Activated CD8-positive, alpha-beta memory T cell treated with anti-CD3 and anti-CD28 coated beads, Interleukin-2, amount 50 U/mL, for 24 hours (primary cell): Measurements from ENCODE around the gene ELP4.
"Not testable (repeated sequence)": the region's sequence is repeated elsewhere in the genome, so short reads cannot be mapped to it uniquely, and the experiment has no call there.

ENCODE experiments used
- DNase-seq: peaks from one replicate; pipeline ENCODE4 v3.0.0-alpha.2; 2020; ENCODE audit errors: extremely low read depth

Gene ELP4

DNA sequence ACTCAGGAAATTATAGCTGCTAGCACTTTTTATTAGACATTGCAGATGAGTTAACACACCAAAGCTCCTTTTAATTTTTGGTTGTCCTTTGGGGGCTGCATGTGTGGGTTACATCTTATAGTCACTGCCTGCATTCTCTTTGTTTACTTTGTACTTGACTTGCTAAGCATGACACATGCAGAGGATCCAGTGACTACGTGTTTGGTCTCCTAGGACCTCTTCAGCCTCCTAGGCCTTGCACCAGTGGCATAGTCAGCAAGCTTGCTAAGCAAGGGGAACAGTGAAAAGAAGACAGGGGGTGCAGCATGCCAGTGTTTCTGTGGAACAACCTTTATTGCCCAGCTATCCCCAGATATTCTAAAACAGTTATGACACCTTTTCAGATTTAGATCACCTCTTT, 193.4 kb downstream of the ELP4 start:
- no peak for DNase-seq

DNA sequence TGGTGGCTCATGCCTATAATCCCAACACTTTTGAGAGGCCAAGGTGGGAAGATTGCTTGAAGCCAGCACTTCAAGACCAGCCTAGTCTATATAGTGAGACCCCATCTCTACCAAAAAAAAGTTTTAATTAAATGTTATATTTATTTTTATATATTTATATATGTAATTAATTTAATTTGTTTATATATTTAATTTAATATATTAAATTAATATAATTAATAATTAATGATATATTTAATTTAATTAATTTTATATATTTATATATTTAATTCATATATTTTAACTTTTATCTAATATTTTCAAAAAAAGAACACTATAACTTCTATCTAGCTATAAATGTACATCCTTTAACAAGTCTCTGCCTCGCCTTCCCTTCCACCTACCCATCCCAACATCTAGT, 196.8 kb downstream of the ELP4 start:
- DNase-seq: no peak

DNA sequence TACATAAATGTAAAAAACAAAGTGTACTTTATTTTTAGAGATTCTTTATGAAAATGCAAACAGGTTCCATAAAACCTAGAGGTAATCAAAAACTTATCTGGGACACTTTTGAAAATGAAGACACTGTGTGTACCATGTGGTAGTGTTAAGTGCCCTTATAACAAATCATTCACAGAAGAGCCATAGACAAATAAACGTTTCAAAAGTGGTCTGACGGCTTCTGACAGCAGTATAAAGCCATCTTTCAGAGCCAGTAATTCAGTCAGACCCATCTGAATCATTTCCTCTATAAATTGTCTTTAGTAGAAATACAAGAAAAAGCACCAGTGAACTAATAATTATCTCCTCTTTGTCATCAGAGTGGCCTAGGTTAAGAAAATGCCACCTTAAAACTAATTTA, 201.6 kb downstream of the ELP4 start:
- DNase-seq: no peak

DNA sequence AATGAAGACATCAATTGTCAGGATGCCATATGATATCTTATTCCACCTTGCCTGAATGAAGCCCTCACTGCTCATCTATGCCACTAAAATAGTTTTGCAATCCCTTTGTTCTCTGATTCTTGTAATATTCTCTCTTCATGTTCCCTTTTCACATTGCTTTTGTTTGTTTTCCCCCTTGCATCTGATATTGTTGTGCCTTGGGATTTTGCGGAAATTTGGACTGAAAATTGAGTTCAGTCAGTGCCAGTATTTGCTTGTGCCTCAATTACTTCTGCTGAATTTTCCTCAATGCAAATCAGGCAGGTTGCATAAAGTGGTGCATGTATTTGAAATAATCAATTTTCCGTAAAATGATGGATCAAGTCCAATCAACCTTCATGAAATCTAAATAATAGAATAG, 203.3 kb downstream of the ELP4 start:
- DNase-seq: no peak

DNA sequence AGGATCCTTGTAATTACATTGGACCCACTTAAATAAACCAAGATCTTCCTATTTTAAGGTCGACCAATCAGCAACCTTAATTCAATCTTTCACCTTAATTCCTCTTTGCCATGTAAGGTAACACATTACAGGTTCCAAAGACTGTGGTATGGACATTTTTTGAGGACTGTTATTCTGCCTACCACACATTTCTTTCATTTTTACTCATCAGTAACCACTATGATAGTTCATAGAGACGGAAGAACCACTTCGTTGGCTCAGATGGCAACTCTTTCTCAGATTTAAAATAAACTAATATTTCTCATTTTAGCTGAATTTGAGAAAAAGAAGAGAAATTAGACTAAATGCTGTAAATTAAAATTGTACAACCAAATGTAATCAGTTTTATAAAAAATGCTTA, 205.3 kb downstream of the ELP4 start:
- DNase-seq: no peak

DNA sequence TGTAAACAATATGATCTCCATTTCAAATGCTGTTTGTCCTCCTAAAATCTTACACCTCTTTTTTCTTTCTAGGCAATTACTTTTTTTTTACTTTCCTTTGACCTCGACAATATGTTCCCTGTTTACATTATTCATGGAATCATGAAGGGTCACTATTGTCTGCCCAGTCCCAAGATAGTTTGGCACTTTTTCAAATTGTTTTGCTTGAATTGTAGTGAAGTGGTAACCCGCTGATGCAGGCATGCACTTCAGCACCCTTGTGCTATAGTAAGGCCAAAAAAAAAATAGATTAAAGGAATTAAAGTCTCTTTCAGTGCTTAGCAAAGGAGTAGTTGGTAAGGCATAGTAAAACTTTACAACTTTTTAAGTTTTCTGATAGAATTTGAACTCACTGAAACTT, 210.7 kb downstream of the ELP4 start:
- no peak for DNase-seq

DNA sequence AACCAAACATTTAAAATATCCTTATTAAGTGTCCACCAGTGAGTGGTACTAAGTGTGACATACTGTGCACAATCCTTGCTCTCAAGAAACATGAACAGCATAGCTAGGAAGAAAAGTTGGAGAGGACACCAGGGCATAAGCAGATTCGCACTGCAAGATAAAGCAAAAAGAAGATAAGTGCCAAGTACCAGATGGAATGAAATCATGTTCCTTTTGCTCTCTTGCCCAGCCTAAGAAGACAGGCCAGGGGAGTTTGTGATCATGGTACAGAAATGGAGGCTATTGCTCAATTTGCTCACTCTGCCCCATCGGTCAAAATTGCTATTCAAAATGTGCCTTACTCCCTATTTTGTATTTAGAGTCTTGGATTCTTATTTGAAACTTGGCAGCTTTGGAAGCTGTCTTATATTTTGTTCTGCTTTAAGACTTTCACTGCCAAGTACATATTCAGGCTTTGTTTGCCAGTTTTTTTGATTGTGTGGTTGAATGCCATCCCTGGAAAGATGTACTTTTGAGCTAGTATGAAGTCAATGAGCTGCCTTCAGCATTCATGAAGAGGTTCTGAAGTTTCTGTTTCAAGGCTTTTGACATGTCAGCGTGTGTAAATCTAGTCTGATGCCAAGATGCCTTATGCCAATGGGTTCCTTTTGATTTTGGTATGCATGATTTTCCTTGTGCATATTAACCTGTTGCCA, 211.3 kb downstream of the ELP4 start:
- no peak for DNase-seq

DNA sequence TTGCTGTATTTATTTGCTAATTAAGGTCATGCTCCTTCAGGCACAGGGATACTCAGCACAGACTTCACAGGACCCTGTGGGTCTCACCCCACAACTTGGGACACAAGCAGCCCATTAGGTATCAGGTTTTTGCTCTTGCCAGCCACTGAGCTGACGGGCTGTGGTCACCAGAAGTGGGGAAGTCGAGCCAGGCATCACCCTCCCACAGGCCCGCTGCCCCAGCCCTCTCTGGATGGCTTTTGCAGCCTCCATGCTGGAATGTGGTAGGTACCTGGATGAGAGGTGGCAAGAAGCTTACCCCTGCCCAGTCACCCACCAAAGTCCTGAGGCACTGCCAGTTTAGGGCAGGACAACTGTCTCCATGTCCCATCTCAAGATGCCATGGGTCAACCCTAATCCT, 213.2 kb downstream of the ELP4 start:
- no peak for DNase-seq

DNA sequence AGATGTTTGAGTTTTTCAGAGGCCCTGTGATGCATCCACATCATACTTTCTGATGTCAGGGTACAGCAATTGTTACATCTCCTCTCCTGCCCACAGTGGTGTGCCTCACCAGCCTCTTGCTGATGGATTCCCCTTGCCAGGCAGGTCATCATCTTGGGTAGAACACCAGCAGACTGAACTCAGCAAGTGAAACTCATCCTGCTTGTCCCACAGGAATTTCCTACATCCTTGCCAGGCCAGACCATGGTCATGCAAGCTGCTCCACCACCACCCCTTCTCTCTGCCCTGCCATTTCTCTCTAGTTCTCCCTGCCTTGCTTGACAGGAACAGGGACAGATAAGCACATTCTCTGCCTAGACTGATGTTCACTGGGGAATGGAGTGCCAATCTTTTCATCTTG, 215.6 kb downstream of the ELP4 start:
- DNase-seq: no peak

DNA sequence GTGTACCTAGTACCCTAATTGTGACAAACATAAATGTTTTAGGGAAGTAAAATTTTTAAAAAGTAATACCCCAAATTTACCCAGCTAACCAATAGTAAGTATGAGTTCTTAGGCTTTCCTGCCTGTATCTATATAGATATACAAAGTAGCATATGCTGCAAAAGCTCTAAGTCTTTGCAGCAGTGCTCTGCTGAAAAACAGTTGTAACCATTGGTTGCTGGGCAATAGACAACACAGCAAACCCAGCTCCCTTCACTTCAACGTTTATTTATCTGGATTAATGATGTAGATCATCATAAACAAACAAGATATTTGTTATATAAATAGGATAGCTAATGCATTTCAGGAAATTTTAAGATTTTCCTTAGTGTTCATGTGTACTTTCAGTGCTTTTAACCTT, 218.9 kb downstream of the ELP4 start:
- no peak for DNase-seq

DNA sequence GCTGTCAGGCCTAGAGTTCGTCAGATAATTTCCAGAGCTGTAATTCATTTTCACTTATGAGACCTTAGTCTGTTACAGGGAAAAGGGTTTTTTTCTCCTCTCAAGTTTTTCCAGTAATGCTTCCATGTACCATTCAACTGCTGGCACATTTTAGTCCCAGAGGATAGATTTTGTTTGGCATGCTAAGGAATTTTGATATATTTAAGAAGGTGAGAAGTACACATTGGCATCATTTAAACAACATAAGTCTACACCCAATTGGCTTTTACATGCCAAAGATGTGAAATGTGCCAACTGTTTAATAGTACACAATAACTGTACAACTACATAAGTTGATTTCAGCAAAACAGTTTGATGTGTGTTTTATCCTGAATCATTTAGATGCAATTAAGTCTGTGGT, 230.6 kb downstream of the ELP4 start:
- DNase-seq: no peak

DNA sequence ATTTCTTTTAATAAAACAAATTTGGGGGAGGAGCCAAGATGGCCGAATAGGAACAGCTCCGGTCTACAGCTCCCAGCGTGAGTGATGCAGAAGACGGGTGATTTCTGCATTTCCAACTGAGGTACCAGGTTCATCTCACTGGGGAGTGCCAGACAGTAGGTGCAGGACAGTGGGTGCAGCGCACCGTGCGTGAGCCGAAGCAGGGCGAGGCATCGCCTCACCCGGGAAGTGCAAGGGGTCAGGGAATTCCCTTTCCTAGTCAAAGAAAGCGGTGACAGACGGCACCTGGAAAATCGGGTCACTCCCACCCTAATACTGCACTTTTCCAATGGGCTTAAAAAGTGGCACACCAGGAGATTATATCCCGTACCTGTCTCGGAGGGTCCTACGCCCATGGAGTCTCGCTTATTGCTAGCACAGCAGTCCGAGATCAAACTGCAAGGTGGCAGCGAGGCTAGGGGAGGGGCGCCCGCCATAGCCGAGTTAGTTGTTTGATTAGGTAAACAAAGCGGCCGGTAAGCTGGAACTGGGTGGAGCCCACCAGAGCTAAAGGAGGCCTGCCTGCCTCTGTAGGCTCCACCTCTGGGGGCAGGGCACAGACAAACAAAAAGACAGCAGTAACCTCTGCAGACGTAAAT, 231.3 kb downstream of the ELP4 start:
- DNase-seq: not testable (repeated sequence)

DNA sequence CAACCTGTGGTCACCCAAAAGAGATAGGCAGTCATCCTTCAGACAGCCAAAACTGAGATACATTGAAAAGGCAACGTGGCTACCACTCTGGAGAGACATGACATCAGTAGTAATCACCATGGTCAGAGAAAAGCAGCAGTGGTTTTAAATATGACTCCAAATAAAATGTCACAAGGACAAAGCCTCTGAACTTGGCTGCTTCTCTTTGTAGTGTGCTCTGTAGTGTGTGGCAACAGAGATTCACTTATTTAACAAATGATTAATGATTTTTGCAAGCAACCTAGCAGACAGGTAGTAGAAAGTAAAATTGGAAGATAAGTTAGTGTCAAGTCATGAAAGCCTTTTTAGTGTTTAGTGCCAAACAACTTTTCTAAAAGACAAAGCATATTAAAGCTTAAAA, 238.0 kb downstream of the ELP4 start:
- DNase-seq: no peak

DNA sequence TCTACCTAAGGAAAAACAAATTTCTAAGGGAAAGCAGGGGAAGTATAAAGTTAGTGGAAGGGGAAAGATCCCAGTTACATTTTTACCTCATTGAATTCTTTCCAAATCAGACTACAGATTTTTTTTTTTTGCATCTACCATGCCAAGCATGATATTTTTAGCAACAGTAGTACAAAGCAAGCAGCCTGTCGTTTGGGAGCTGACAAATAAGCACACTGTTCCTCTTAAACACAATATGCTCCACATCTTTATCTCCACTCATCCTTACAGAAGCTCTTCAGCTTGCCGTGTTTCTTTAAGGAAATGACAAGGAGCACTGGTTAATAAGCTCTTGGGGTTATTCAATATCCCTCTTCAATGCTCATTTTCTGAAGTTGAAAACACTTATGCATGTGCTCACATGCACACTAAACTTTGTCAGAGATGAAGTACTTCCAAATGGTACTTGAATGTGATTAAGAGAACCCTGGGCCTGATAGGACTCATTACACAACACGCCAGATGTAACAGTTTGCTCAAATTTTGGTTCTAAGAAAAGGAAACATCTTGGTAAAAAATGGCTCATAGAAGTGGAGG, 247.8 kb downstream of the ELP4 start:
- no peak for DNase-seq

DNA sequence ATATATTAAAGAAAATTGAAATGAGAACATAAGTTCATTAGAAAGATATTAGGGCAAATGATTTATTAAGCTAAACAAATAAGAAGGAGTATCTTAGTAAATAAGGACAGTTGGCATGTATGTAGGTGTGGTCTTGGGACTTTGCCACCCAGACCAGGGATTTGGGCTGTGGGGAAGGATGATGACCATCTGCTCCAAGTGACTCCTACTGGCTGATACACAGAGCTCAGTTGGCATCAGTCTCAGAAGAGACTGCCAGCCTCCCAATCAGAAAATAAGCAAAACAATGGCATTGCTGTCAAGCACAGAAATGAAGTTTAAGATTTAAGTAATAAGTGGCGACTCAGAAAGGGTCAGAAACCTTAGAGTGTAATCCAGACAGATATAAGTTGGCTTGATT, 252.1 kb downstream of the ELP4 start:
- no peak for DNase-seq

DNA sequence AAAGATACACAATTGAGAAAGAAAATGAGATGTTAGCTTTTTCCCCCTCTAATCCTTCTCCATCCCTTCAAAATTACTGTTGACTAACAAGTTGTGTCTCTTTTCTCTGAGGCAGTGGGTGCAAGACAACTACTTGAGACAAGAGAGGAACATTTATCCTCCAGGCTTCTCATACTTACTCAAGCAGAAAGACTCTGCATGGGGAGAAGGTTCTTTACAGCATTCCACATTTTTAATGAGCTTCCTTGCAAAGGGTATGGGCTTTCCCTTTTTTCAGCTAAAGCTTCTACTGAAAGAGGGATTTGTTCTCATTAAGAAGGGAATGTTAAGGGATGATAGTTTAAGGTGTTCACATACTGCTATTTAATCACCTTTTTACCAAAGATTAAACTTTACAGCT, 253.7 kb downstream of the ELP4 start:
- DNase-seq: no peak

DNA sequence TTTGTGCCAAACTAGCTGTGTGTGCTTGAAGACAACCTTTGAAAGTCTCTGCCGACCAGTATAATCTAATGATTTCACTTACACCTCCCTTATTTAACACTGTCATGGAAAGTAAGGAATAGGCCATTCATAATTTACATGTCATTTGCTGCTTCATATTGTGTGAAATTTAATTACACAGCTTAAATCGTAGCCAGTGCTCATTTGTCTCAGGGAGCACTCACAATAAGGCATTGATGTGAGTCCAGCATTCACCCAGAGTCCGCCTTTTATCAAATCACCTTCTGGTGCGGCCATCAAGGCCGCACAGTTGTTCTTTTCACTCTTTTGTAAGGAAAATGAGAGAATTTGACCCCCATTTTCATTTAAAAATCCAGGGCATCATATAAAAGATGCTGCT, 254.7 kb downstream of the ELP4 start:
- no peak for DNase-seq

DNA sequence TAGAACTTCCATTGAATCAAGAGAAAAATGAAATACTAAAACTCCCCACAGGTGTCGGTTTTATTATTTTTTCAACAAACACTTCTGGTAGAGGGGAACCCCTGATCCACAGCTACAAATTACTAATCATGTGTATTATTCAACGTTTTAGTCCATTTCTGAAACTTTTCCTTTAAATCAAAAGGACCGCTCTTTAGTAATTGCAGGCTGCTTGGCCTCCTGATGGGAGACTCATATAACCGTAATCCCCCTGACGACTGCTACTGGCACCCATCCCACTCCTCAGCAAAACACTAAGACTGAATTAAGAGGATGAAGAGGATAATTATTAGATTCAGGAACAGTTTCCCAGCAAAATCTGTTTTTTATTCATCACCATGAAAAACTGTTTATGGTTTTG, 255.2 kb downstream of the ELP4 start:
- no peak for DNase-seq

DNA sequence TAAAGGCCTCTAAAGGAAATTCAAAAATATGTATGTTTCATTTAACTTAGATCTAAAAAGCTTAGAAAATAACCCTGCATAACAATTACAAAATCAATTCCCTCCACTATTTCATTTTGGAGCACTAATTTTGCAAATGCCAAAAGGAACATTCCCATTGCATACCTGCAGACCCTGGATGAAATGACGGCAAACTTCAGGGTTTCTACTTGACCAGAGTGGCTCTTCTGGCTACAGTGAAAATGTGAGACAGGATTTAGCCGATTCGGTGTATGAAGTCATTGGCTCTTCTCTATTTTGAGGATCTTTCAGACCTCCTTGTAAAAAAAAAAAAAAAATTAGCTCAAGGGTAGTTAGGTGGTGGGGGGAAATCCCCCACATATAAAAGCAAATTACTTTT, 257.5 kb downstream of the ELP4 start:
- DNase-seq: no peak

DNA sequence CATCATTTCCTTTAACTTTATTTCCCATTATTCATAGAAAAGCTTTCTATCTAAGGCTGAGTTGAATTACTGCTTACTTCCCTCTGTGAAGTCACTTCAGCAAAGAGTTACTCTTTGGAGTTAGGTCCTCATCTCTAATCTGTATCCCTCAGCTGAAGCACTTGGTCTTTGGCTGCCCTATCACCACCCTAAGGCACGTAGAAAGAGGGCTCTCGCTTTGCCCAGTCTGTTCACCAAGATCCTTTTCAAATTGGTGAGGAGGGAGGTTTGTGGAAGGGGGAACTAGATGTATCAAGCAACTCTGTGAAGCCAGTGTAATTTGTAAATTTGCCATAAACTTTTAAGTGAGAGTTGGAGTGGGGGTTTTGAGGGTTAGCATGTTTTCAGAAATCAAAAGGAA, 258.1 kb downstream of the ELP4 start:
- no peak for DNase-seq

DNA sequence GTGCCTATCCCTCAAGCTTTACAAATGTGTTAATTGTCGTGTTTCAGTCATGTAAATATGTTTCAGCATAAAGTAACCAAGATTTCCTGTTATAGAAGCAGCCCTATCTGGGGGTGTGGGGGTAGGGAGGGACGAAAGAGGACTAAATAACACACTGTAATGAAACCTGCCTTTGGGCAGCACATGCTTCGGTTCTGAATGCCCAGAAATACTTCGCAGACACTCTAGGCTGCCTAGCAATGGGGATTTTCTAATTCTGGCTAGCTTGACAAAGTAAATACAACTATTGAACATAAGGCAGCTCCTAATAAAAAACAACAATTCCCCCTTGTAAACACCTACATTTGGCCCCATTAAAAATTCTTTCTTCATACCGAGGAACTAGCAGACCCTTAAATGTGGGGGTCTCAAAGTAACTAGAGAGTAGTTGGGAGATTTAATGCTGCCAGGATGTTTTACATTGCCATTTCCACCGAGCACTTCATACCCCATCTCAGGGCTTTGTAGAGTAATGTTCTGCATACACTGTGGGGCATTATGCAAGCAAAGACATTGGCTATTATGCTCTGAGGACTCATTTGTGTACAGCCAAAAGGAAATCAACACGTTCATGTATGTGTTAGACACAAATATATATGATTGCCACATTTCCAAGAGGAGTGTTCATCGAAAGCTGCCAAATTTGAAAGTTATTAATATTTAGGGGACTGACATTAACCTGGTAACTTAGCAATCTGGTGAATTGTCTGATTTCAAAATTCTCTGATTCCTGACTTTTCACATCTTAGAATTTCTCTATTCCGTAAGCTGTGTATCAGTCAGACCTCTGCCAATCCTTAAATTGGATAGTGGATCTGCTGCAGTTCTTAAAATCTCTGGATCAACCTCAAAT, 259.4 kb downstream of the ELP4 start:
- no peak for DNase-seq

DNA sequence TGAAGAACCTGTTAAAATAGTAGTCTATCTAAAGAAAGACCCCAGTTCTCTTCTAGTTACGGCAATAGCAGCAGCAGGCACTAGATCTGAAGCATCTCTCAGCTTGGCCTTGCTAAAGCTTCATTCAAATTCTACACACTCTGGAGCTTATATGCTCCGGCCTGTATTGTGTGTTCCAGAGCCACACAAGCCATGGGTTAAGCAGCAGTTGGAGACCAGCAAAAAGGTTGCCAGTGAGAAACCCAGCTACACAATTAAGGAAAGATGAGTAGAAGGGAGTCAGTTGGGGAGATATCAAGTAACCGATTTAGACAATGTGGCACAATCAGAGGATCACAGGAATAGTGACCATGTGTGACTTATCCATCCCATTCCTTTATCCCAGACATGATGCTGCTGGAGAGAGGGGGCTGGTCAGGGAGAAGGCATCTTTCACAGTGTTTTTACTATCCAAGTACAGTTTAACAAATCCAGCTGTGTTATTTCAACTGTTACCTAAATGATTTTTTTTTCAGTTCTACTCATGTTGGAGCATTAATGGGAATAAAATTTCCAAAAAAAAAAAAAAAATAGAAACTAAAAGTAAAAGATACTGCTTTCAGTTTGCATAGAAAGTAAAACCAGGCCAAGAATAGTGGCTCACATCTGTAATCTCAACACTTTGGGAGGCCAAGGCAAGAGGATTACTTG, 260.6 kb downstream of the ELP4 start:
- DNase-seq: no peak
